ENCODE data around the gene TTLL5. TPM values are rescaled to one million over a fixed set of nuclear protein-coding genes. Genes with fewer than 3 reads are reported as not detected.

The TTLL5 gene
- polyA plus RNA-seq, 2 of the 4 experiments (the other 2 are of a cell fraction), result 18.8 to 23.7 TPM

GRCh38 chr14:75849300-75849895 lies 188.4 kb downstream of the TTLL5 start:
- WGBS (ENCODE audit: missing lambda C conversion rate), result 95% methylated on average over 3 of the region's 3 CpGs
- CTCF ChIA-PET, result interaction anchor here (1.6 kb wide), 1 partner anchor 14 kb away, joined by 3 read pairs; no protein-coding TSS in a partner anchor
- Histone ChIP-seq H3K27ac (no peak overlapping the region), H3K4me3 (no peak overlapping the region), H3K4me1 (no peaks in the 10 kb centered on the region), H3K9me3 (no peaks in the 10 kb centered on the region), H3K4me2 (no peak overlapping the region)
- no peak for TF ChIP-seq NR3C1 (IDR thresholded peaks at IDR 0.05)
- DNase-seq (ENCODE audit: low read depth in 1 of 2, low spot score in 1 of 2), result no peak
- ATAC-seq, result no peak
- FAIRE-seq, result peak; percentile 13
- POLR2A ChIA-PET, result no interaction called here

GRCh38 chr14:75851574-75851866 lies 190.5 kb downstream of the TTLL5 start:
- no peak overlapping the region for H3K4me3 ChIP-seq
- no peak for ATAC-seq
- CTCF ChIA-PET, result no interaction called here
- POLR2A ChIA-PET, result no interaction called here
- no peaks in the 10 kb centered on the region for H3K4me1 ChIP-seq
- WGBS (ENCODE audit: missing lambda C conversion rate), result 87% methylated on average over 6 of the region's 6 CpGs
- H3K4me2 ChIP-seq, result no peak overlapping the region
- no peak overlapping the region for H3K27ac ChIP-seq
- no peak for FAIRE-seq
- H3K9me3 ChIP-seq, result no peaks in the 10 kb centered on the region
- DNase-seq (ENCODE audit: low read depth in 1 of 2, low spot score in 1 of 2), result no peak
- no peak for TF ChIP-seq ESRRA (IDR thresholded peaks at IDR 0.05; ENCODE audit: borderline replicate concordance, low read length)
- TF ChIP-seq ATOH8 (CRISPR knock-in tag; IDR thresholded peaks at IDR 0.05; ENCODE audit: low read depth), result no peak
- no peak for TF ChIP-seq RARB (CRISPR knock-in tag; IDR thresholded peaks at IDR 0.05)
- TF ChIP-seq SREBF2 (IDR thresholded peaks at IDR 0.05), result no peak
- no peak for TF ChIP-seq RFX5 (IDR thresholded peaks at IDR 0.05)
- TF ChIP-seq POLR2AphosphoS2 (conservative IDR thresholded peaks at IDR 0.05; ENCODE audit: low read length), result no peak
- TF ChIP-seq MAZ (IDR thresholded peaks at IDR 0.05; ENCODE audit: borderline replicate concordance, low read depth, low read length), result no peak
- no peak for TF ChIP-seq PHF8 (IDR thresholded peaks at IDR 0.05; ENCODE audit: borderline replicate concordance, low read depth)
- no peak for TF ChIP-seq CHD2 (IDR thresholded peaks at IDR 0.05; ENCODE audit: low read length, partially characterized antibody)
- no peak for TF ChIP-seq BCL3 (IDR thresholded peaks at IDR 0.05)
- TF ChIP-seq USF2 (IDR thresholded peaks at IDR 0.05), result no peak
- no peak for TF ChIP-seq RNF2 (IDR thresholded peaks at IDR 0.05; ENCODE audit: borderline replicate concordance, low read depth)

GRCh38 chr14:75854111-75854799 lies 193.2 kb downstream of the TTLL5 start:
- Histone ChIP-seq H3K4me2 (no peak overlapping the region), H3K4me1 (no peaks in the 10 kb centered on the region), H3K27ac (no peak overlapping the region), H3K4me3 (no peak overlapping the region), H3K9me3 (no peaks in the 10 kb centered on the region)
- WGBS (ENCODE audit: missing lambda C conversion rate), result 79% methylated on average over 6 of the region's 6 CpGs
- DNase-seq (ENCODE audit: low read depth in 1 of 2, low spot score in 1 of 2) (no peak), FAIRE-seq (peak; percentile 88), ATAC-seq (no peak)
- CTCF ChIA-PET, result no interaction called here
- POLR2A ChIA-PET, result no interaction called here
- TF ChIP-seq ZNF302 (CRISPR knock-in tag; IDR thresholded peaks at IDR 0.05) (no peak), CHD4 (IDR thresholded peaks at IDR 0.05; ENCODE audit: borderline replicate concordance) (no peak), REST (IDR thresholded peaks at IDR 0.05) (no peak), CHD2 (IDR thresholded peaks at IDR 0.05; ENCODE audit: low read length, partially characterized antibody) (no peak), JUNB (IDR thresholded peaks at IDR 0.05) (no peak), ZSCAN20 (CRISPR knock-in tag; IDR thresholded peaks at IDR 0.05) (no peak), BCL3 (IDR thresholded peaks at IDR 0.05) (no peak), USF2 (IDR thresholded peaks at IDR 0.05) (no peak), BHLHE40 (IDR thresholded peaks at IDR 0.05; ENCODE audit: low read depth, low read length) (no peak), FOXS1 (CRISPR knock-in tag; IDR thresholded peaks at IDR 0.05) (no peak), HOXB13 (CRISPR knock-in tag; IDR thresholded peaks at IDR 0.05; ENCODE audit: low read depth) (no peak), SREBF2 (IDR thresholded peaks at IDR 0.05) (no peak), RNF2 (IDR thresholded peaks at IDR 0.05; ENCODE audit: borderline replicate concordance, low read depth) (no peak), HEYL (CRISPR knock-in tag; IDR thresholded peaks at IDR 0.05) (no peak), HOXB5 (CRISPR knock-in tag; IDR thresholded peaks at IDR 0.05) (no peak), JUN (IDR thresholded peaks at IDR 0.05) (no peak)

Measured in A549 (cell line).